NB4 (cell line): ENCODE results near the gene FAM193A.
"Not testable (repeated sequence)": the region's sequence is repeated elsewhere in the genome, so short reads cannot be mapped to it uniquely, and the experiment has no call there.

Source experiments
- CTCF ChIP-seq: IDR thresholded peaks from one replicate; pipeline ENCODE4 v1.5.1; 2012; ENCODE audit warnings: low read depth, low read length
- MAX ChIP-seq: IDR thresholded peaks from 2 replicates; pipeline ENCODE4 v1.6.1; 2011; ENCODE audit warnings: low read depth, low read length
- MYC ChIP-seq: IDR thresholded peaks from 2 replicates; pipeline ENCODE4 v1.6.1; 2011; ENCODE audit warnings: low read depth, low read length
- POLR2A ChIP-seq: IDR thresholded peaks from 2 replicates; pipeline ENCODE4 v1.6.1; 2011; ENCODE audit warnings: mild to moderate bottlenecking; ENCODE audit not compliant: insufficient read length; ENCODE audit errors: extremely low read depth

- TF ChIP-seq CTCF, POLR2A, MAX, MYC: not testable (repeated sequence)
Observed at GRCh38 chr4:2514944-2515343, 21.5 kb upstream of the FAM193A start.
